AG04450 (cell line): ENCODE measurements around the gene HUNK. TPM values are rescaled to one million over a fixed set of nuclear protein-coding genes. Genes with fewer than 3 reads are reported as not detected.

Source experiments
- CTCF ChIA-PET: fragments of 300-600, 350-600 bp; formaldehyde crosslinking; extraction: SDS; loops from one replicate; lab custom pipeline; 2022; ENCODE audit warnings: antibody characterized with exemption, inconsistent platforms; lab: Charles Lee
- POLR2A ChIA-PET: fragments of 350-600 bp; formaldehyde crosslinking; extraction: SDS; loops from one replicate; lab custom pipeline; 2021; ENCODE audit warnings: antibody characterized with exemption, inconsistent platforms; lab: Yijun Ruan, JAX
- DNase-seq: peaks from one replicate; pipeline ENCODE4 v3.0.0-alpha.2; 2011; ENCODE audit warnings: low read depth, low spot score
- H3K27ac ChIP-seq: one replicate; pipeline ENCODE4 v1.5.1; 2012; ENCODE audit warnings: low read depth, low read length, control low read depth
- H3K27me3 ChIP-seq: one replicate; pipeline ENCODE4 v1.6.0; 2012; ENCODE audit warnings: low read length; ENCODE audit not compliant: control insufficient read depth, insufficient read depth
- H3K4me3 ChIP-seq: 2 replicates; pipeline ENCODE4 v1.5.1; 2011; ENCODE audit warnings: mild to moderate bottlenecking, low read depth, low read length, control low read depth
- H3K9me3 ChIP-seq: 2 replicates; pipeline ENCODE4 v1.5.1; 2012; ENCODE audit warnings: low read length; ENCODE audit not compliant: control insufficient read depth, insufficient read depth
- CTCF ChIP-seq: IDR thresholded peaks from 2 replicates; pipeline ENCODE4 v1.5.1; 2011; ENCODE audit warnings: low read depth, low read length, control low read depth, inconsistent platforms
- polyA plus RNA-seq: library from polyadenylated mRNA; depleted of rRNA; stranded (reverse); fragments of >200 nt; gene quantifications from 2 replicates; pipeline ENCODE4 v1.2.3, GENCODE V29; 2011

The HUNK gene
- polyA plus RNA-seq, 1 experiment: 0.48 TPM

- H3K27me3 ChIP-seq: no peaks in the 10 kb centered on the region
- ChIA-PET POLR2A (no interaction called here), CTCF (no interaction called here)
- H3K4me3 ChIP-seq: no peak overlapping the region
- H3K27ac ChIP-seq: no peak overlapping the region
- DNase-seq: no peak
- H3K9me3 ChIP-seq: peaks cover 2% of the 10 kb centered on the region; the same call in 1 of the 2 replicates
- TF ChIP-seq CTCF: no peak
Measured at GRCh38 chr21:31997191-31997590, 124.4 kb downstream of the HUNK start.

GRCh38 chr21:31999810-32000468, 127.1 kb downstream of the HUNK start:
- ChIA-PET POLR2A (no interaction called here), CTCF (no interaction called here)
- Histone ChIP-seq H3K4me3 (no peak overlapping the region), H3K27ac (no peak overlapping the region), H3K9me3 (peaks cover 2% of the 10 kb centered on the region; the same call in 1 of the 2 replicates), H3K27me3 (no peaks in the 10 kb centered on the region)
- TF ChIP-seq CTCF: no peak
- DNase-seq: no peak

- POLR2A ChIA-PET: no interaction called here
Measured at GRCh38 chr21:32001390-32001789, 128.6 kb downstream of the HUNK start.

DNA sequence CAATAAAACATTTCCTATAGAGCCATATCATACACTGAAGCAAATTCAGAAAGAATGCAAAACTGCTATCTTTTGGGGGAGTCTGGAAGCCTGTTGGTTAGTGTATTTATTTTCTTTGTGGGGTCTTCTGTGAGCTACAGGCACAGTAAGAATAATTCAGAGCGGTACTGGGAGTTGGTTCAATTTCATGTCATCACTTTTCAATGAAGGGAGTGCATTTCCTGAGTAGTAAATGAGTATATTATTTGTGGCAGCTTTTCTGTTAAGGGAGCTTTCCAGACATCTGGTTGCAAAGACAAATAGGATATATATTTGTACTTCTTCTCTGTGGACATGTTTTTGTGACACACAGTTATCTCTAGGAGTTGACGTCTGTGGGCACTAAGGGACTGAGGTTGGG, 130.6 kb downstream of the HUNK start:
- CTCF ChIA-PET: no interaction called here
- no peak for DNase-seq
- no peaks in the 10 kb centered on the region; the same call in 1 of the 2 replicates for H3K9me3 ChIP-seq
- POLR2A ChIA-PET: no interaction called here
- no peaks in the 10 kb centered on the region for H3K27me3 ChIP-seq
- no peak overlapping the region for H3K27ac ChIP-seq
- no peak overlapping the region for H3K4me3 ChIP-seq
- TF ChIP-seq CTCF: no peak

More at GRCh38 chr21:32001390-32001789, 128.6 kb downstream of the HUNK start:
- CTCF ChIA-PET: interaction anchor here (0.6 kb wide), 1 partner anchor 144 kb away, joined by 3 read pairs; no protein-coding TSS in a partner anchor
- DNase-seq: no peak
- H3K27me3 ChIP-seq: no peaks in the 10 kb centered on the region
- H3K27ac ChIP-seq: no peak overlapping the region
- TF ChIP-seq CTCF: no peak
- H3K9me3 ChIP-seq: no peaks in the 10 kb centered on the region; the same call in 1 of the 2 replicates
- H3K4me3 ChIP-seq: no peak overlapping the region

GRCh38 chr21:32004291-32004690, 131.5 kb downstream of the HUNK start:
- Histone ChIP-seq H3K27me3 (no peaks in the 10 kb centered on the region), H3K4me3 (no peak overlapping the region), H3K9me3 (no peaks in the 10 kb centered on the region), H3K27ac (no peak overlapping the region)
- DNase-seq: no peak
- CTCF ChIA-PET: no interaction called here
- TF ChIP-seq CTCF: no peak
- POLR2A ChIA-PET: no interaction called here
